MM.1S (cell line): Measurements from ENCODE around the gene KRTAP5-3.

Experiments used
- CTCF ChIP-seq: fragments of 300-600 bp; sonication (generic); IDR thresholded peaks from 2 replicates; pipeline ENCODE4 v1.5.1; 2016; ENCODE audit warnings: antibody characterized with exemption, low read length, mixed read lengths
- EZH2 ChIP-seq: fragments of 300-600 bp; sonication (generic); optimal IDR thresholded peaks from 2 replicates; pipeline ENCODE3; 2017; ENCODE audit warnings: low read depth, mild to moderate bottlenecking, antibody characterized with exemption, low read length, mixed read lengths
- EZH2phosphoT487 ChIP-seq: fragments of 300-600 bp; sonication (generic); IDR thresholded peaks from 2 replicates; pipeline ENCODE4 v1.6.1; 2018; ENCODE audit warnings: antibody characterized with exemption, low read length

GRCh38 chr11:1647901-1648652 lies 39.8 kb upstream of the KRTAP5-3 start:
- TF ChIP-seq CTCF = no peak
- TF ChIP-seq EZH2 = no peak
- no peak for TF ChIP-seq EZH2phosphoT487
